WTC11 (cell line): ENCODE measurements around the gene GPD1L. TPM values are rescaled to one million over a fixed set of nuclear protein-coding genes. Genes with fewer than 3 reads are reported as not detected.

ENCODE experiments used
- ATAC-seq: fragments of 200-7000 bp; cut with Tn5 transposase; 2 replicates; pipeline ENCODE4 v1.10.0; 2021; ENCODE audit warnings: mild to moderate bottlenecking, moderate library complexity
- CTCF ChIA-PET: fragments of 300-600 bp; sonication (Branson Sonifier 250); formaldehyde crosslinking; loops from one replicate; lab custom pipeline; 2021; ENCODE audit warnings: antibody characterized with exemption; lab: Charles Lee
- POLR2A ChIA-PET: fragments of 350-600 bp; sonication (Branson Sonifier 250); formaldehyde crosslinking; loops from one replicate; lab custom pipeline; 2021; ENCODE audit warnings: antibody characterized with exemption; lab: Charles Lee
- DNase-seq: peaks from one replicate; pipeline ENCODE4 v3.0.0; 2021; ENCODE audit warnings: low spot score
- H3K27ac Mint-ChIP-seq: 2 replicates; pipeline ENCODE4 v1.8.0; 2021; ENCODE audit warnings: mixed read lengths
- H3K27me3 Mint-ChIP-seq: 2 replicates; pipeline ENCODE4 v1.8.0; 2021; ENCODE audit warnings: low read depth, mild to moderate bottlenecking, moderate library complexity, mixed read lengths
- H3K36me3 Mint-ChIP-seq: 2 replicates; pipeline ENCODE4 v1.8.0; 2021; ENCODE audit warnings: mixed read lengths
- H3K4me1 Mint-ChIP-seq: 2 replicates; pipeline ENCODE4 v1.8.0; 2022; ENCODE audit warnings: mixed read lengths
- H3K4me3 Mint-ChIP-seq: 2 replicates; pipeline ENCODE4 v1.8.0; 2021; ENCODE audit warnings: mild to moderate bottlenecking, moderate library complexity, mixed read lengths
- H3K9me3 Mint-ChIP-seq: 2 replicates; pipeline ENCODE4 v1.8.0; 2021; ENCODE audit warnings: mixed read lengths
- CBFB ChIP-seq: sonication (generic); formaldehyde crosslinking; IDR thresholded peaks from 2 replicates; pipeline ENCODE4 v1.8.1; 2022; ENCODE audit warnings: mild to moderate bottlenecking, low read depth, missing genetic modification reagents
- ELF4 ChIP-seq: sonication (generic); formaldehyde crosslinking; IDR thresholded peaks from 2 replicates; pipeline ENCODE4 v1.8.1; 2022; ENCODE audit warnings: low read depth, mild to moderate bottlenecking, moderate library complexity, missing genetic modification reagents
- GRHL2 ChIP-seq: fragments of 250-450 bp; sonication (Bioruptor Pico); IDR thresholded peaks from 2 replicates; pipeline ENCODE4 v1.8.0; 2022; ENCODE audit warnings: mild to moderate bottlenecking, moderate library complexity; ENCODE audit not compliant: insufficient replicate concordance, severe bottlenecking
- IRF2 ChIP-seq: sonication (generic); formaldehyde crosslinking; IDR thresholded peaks from 2 replicates; pipeline ENCODE4 v1.8.0; 2022; ENCODE audit warnings: low read depth, missing genetic modification reagents, borderline replicate concordance
- NFATC4 ChIP-seq: fragments of 250-450 bp; sonication (Bioruptor Pico); IDR thresholded peaks from 2 replicates; pipeline ENCODE4 v1.9.0; 2021; ENCODE audit warnings: mild to moderate bottlenecking
- NR1H2 ChIP-seq: sonication (generic); formaldehyde crosslinking; IDR thresholded peaks from 2 replicates; pipeline ENCODE4 v1.9.0; 2021; ENCODE audit warnings: mild to moderate bottlenecking, moderate library complexity, missing genetic modification reagents
- NR2C2 ChIP-seq: sonication (generic); formaldehyde crosslinking; IDR thresholded peaks from 2 replicates; pipeline ENCODE4 v1.8.0; 2022; ENCODE audit warnings: mild to moderate bottlenecking, missing genetic modification reagents
- NR3C1 ChIP-seq: sonication (generic); formaldehyde crosslinking; conservative IDR thresholded peaks from 2 replicates; pipeline ENCODE4 v1.8.1; 2023; ENCODE audit warnings: low read depth, mild to moderate bottlenecking, missing genetic modification reagents
- STAT6 ChIP-seq: sonication (generic); formaldehyde crosslinking; conservative IDR thresholded peaks from 2 replicates; pipeline ENCODE4 v1.8.1; 2023; ENCODE audit warnings: mild to moderate bottlenecking, low read depth, missing genetic modification reagents, moderate library complexity
- TCF7 ChIP-seq: sonication (generic); formaldehyde crosslinking; IDR thresholded peaks from 2 replicates; pipeline ENCODE4 v1.8.0; 2022; ENCODE audit warnings: mild to moderate bottlenecking, low read depth, missing genetic modification reagents, moderate library complexity
- ZBTB21 ChIP-seq: sonication (generic); formaldehyde crosslinking; IDR thresholded peaks from 2 replicates; pipeline ENCODE4 v1.8.1; 2023; ENCODE audit warnings: mild to moderate bottlenecking, missing genetic modification reagents, borderline replicate concordance
- ZBTB43 ChIP-seq: sonication (generic); formaldehyde crosslinking; IDR thresholded peaks from 2 replicates; pipeline ENCODE4 v1.8.1; 2023; ENCODE audit warnings: mild to moderate bottlenecking, missing genetic modification reagents
- ZNF671 ChIP-seq: fragments of 250-450 bp; sonication (Bioruptor Pico); IDR thresholded peaks from 2 replicates; pipeline ENCODE4 v1.8.0; 2021; ENCODE audit warnings: mild to moderate bottlenecking
- total RNA-seq: library from RNA; stranded (reverse); gene quantifications from 3 replicates; pipeline ENCODE4 v1.2.3, GENCODE V29; 2021
- TF ChIP-seq, protein P1 (sequence below): fragments of 250-450 bp; sonication (Bioruptor Pico); IDR thresholded peaks from 2 replicates; pipeline ENCODE4 v1.9.0; 2021; ENCODE audit warnings: moderate library complexity, mild to moderate bottlenecking, inconsistent platforms, borderline replicate concordance
- TF ChIP-seq, protein P2 (sequence below): fragments of 250-450 bp; sonication (Bioruptor Pico); IDR thresholded peaks from 2 replicates; pipeline ENCODE4 v2.1.2; 2022; ENCODE audit warnings: mild to moderate bottlenecking, moderate library complexity
- TF ChIP-seq, protein P3 (sequence below): sonication (generic); formaldehyde crosslinking; IDR thresholded peaks from 2 replicates; pipeline ENCODE4 v1.8.0; 2022; ENCODE audit warnings: mild to moderate bottlenecking, missing genetic modification reagents
- TF ChIP-seq, protein P4 (sequence below): sonication (generic); formaldehyde crosslinking; IDR thresholded peaks from 2 replicates; pipeline ENCODE4 v1.8.0; 2022; ENCODE audit warnings: mild to moderate bottlenecking, missing genetic modification reagents
- TF ChIP-seq, protein P5 (sequence below): sonication (generic); formaldehyde crosslinking; IDR thresholded peaks from 2 replicates; pipeline ENCODE4 v1.8.1; 2023; ENCODE audit warnings: mild to moderate bottlenecking, missing genetic modification reagents
- TF ChIP-seq, protein P6 (sequence below): fragments of 200-600 bp; IDR thresholded peaks from 2 replicates; pipeline ENCODE4 v1.8.0; 2022; ENCODE audit warnings: antibody characterized with exemption

The GPD1L gene
- total RNA-seq, 1 experiment from 2014 or later = 5.8 TPM

GRCh38 chr3:32146746-32147211 lies 40.4 kb downstream of the GPD1L start (continued):
- no peak for TF ChIP-seq STAT6 (CRISPR knock-in tag)
- no peak for TF ChIP-seq NFATC4 (CRISPR knock-in tag)
- TF ChIP-seq, protein P1, sequence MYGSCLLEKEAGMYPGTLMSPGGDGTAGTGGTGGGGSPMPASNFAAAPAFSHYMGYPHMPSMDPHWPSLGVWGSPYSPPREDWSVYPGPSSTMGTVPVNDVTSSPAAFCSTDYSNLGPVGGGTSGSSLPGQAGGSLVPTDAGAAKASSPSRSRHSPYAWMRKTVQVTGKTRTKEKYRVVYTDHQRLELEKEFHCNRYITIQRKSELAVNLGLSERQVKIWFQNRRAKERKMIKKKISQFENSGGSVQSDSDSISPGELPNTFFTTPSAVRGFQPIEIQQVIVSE = no peak

GRCh38 chr3:32147509-32147908 lies 41.1 kb downstream of the GPD1L start:
- Mint-ChIP-seq H3K4me1 (peaks cover 25% of the 10 kb centered on the region), H3K27ac (no peak overlapping the region)
- ATAC-seq = peak; percentile 38
- POLR2A ChIA-PET = no interaction called here
- TF ChIP-seq NFATC4 (CRISPR knock-in tag) = no peak
- TF ChIP-seq NR3C1 (CRISPR knock-in tag) = no peak
- no peak for TF ChIP-seq NR1H2 (CRISPR knock-in tag)
- TF ChIP-seq, protein P2, sequence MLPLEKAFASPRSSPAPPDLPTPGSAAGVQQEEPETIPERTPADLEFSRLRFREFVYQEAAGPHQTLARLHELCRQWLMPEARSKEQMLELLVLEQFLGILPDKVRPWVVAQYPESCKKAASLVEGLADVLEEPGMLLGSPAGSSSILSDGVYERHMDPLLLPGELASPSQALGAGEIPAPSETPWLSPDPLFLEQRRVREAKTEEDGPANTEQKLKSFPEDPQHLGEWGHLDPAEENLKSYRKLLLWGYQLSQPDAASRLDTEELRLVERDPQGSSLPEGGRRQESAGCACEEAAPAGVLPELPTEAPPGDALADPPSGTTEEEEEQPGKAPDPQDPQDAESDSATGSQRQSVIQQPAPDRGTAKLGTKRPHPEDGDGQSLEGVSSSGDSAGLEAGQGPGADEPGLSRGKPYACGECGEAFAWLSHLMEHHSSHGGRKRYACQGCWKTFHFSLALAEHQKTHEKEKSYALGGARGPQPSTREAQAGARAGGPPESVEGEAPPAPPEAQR (CRISPR knock-in tag) = no peak
- TF ChIP-seq, all 79 proteins: peak for 0
- peaks cover 23% of the 10 kb centered on the region for H3K27me3 Mint-ChIP-seq
- CTCF ChIA-PET = interaction anchor here (1.4 kb wide), 1 partner anchor 320 kb away, joined by 3 read pairs; no protein-coding TSS in a partner anchor
- no peaks in the 10 kb centered on the region for H3K9me3 Mint-ChIP-seq
- H3K36me3 Mint-ChIP-seq = no peaks in the 10 kb centered on the region
- DNase-seq = no peak
- no peak overlapping the region for H3K4me3 Mint-ChIP-seq

GRCh38 chr3:32147933-32148332 lies 41.5 kb downstream of the GPD1L start:
- ChIA-PET POLR2A (no interaction called here), CTCF (interaction anchor here (0.6 to 1.4 kb wide), 2 partner anchors 320 to 989 kb away, joined by 3 read pairs; no protein-coding TSS in a partner anchor)
- peak overlapping the region; percentile 10 for H3K27ac Mint-ChIP-seq
- H3K27me3 Mint-ChIP-seq = peaks cover 23% of the 10 kb centered on the region
- ATAC-seq (peak; percentile 60), DNase-seq (no peak)
- H3K9me3 Mint-ChIP-seq = no peaks in the 10 kb centered on the region
- H3K4me3 Mint-ChIP-seq = no peak overlapping the region
- peaks cover 25% of the 10 kb centered on the region for H3K4me1 Mint-ChIP-seq
- H3K36me3 Mint-ChIP-seq = no peaks in the 10 kb centered on the region
- no peak for TF ChIP-seq ELF4 (CRISPR knock-in tag)
- no peak for TF ChIP-seq ZNF671
- no peak for TF ChIP-seq CBFB (CRISPR knock-in tag)
- TF ChIP-seq, protein P3, sequence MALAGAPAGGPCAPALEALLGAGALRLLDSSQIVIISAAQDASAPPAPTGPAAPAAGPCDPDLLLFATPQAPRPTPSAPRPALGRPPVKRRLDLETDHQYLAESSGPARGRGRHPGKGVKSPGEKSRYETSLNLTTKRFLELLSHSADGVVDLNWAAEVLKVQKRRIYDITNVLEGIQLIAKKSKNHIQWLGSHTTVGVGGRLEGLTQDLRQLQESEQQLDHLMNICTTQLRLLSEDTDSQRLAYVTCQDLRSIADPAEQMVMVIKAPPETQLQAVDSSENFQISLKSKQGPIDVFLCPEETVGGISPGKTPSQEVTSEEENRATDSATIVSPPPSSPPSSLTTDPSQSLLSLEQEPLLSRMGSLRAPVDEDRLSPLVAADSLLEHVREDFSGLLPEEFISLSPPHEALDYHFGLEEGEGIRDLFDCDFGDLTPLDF (CRISPR knock-in tag) = no peak
- TF ChIP-seq, protein P4, sequence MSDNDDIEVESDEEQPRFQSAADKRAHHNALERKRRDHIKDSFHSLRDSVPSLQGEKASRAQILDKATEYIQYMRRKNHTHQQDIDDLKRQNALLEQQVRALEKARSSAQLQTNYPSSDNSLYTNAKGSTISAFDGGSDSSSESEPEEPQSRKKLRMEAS = no peak
- TF ChIP-seq IRF2 (CRISPR knock-in tag) = no peak
- TF ChIP-seq TCF7 (CRISPR knock-in tag) = no peak
- no peak for TF ChIP-seq GRHL2 (CRISPR knock-in tag)
- TF ChIP-seq, protein P5, sequence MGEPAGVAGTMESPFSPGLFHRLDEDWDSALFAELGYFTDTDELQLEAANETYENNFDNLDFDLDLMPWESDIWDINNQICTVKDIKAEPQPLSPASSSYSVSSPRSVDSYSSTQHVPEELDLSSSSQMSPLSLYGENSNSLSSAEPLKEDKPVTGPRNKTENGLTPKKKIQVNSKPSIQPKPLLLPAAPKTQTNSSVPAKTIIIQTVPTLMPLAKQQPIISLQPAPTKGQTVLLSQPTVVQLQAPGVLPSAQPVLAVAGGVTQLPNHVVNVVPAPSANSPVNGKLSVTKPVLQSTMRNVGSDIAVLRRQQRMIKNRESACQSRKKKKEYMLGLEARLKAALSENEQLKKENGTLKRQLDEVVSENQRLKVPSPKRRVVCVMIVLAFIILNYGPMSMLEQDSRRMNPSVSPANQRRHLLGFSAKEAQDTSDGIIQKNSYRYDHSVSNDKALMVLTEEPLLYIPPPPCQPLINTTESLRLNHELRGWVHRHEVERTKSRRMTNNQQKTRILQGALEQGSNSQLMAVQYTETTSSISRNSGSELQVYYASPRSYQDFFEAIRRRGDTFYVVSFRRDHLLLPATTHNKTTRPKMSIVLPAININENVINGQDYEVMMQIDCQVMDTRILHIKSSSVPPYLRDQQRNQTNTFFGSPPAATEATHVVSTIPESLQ (CRISPR knock-in tag) = no peak
- TF ChIP-seq, protein P6, sequence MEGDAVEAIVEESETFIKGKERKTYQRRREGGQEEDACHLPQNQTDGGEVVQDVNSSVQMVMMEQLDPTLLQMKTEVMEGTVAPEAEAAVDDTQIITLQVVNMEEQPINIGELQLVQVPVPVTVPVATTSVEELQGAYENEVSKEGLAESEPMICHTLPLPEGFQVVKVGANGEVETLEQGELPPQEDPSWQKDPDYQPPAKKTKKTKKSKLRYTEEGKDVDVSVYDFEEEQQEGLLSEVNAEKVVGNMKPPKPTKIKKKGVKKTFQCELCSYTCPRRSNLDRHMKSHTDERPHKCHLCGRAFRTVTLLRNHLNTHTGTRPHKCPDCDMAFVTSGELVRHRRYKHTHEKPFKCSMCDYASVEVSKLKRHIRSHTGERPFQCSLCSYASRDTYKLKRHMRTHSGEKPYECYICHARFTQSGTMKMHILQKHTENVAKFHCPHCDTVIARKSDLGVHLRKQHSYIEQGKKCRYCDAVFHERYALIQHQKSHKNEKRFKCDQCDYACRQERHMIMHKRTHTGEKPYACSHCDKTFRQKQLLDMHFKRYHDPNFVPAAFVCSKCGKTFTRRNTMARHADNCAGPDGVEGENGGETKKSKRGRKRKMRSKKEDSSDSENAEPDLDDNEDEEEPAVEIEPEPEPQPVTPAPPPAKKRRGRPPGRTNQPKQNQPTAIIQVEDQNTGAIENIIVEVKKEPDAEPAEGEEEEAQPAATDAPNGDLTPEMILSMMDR = no peak
- no peak for TF ChIP-seq NR2C2 (CRISPR knock-in tag)
- TF ChIP-seq ZBTB21 (CRISPR knock-in tag) = no peak
- no peak for TF ChIP-seq ZBTB43 (CRISPR knock-in tag)
